H1 (cell line): ENCODE data around the gene OSCP1. TPM values are rescaled to one million over a fixed set of nuclear protein-coding genes. Genes with fewer than 3 reads are reported as not detected.

Experiments used
- ATF2 ChIP-seq: IDR thresholded peaks from 2 replicates; pipeline ENCODE4 v1.6.1; 2012; ENCODE audit warnings: low read length, inconsistent platforms
- CHD1 ChIP-seq: IDR thresholded peaks from 2 replicates; pipeline ENCODE4 v1.6.1; 2012; ENCODE audit warnings: low read depth, low read length, improper control_type of control experiment
- RBBP5 ChIP-seq: IDR thresholded peaks from 2 replicates; pipeline ENCODE4 v1.7.1; 2012; ENCODE audit warnings: low read depth, mild to moderate bottlenecking, inconsistent platforms, low read length, moderate library complexity, borderline replicate concordance
- SP2 ChIP-seq: IDR thresholded peaks from 2 replicates; pipeline ENCODE4 v1.6.1; 2012; ENCODE audit warnings: mild to moderate bottlenecking, low read length, inconsistent platforms
- polyA plus RNA-seq, 7 experiments: library from polyadenylated mRNA; depleted of rRNA in 3 of 7; stranded (reverse) in 5 of 7; unstranded in 2 of 7; fragments of >200 nt in 5 of 7; fragments of 200-250 nt in 2 of 7; gene quantifications; 1 replicate in 5 of 7; 2 replicates in 1 of 7; 4 replicates in 1 of 7; pipeline versions ENCODE4 v1.2.1 to v1.2.3, GENCODE V29; 2011 to 2013; ENCODE audit warnings: missing spikeins in 2 of 7, mixed read lengths in 2 of 7
- total RNA-seq: library from RNA; stranded (reverse); fragmentation: NEBNext Ultra II Directional; extraction: Animal tissue kit (Norgen Biotek cat#: 25700); gene quantifications from 2 replicates; pipeline ENCODE4 v1.2.1, GENCODE V29; 2021
- TF ChIP-seq, protein P1 (sequence below): IDR thresholded peaks from 2 replicates; pipeline ENCODE4 v1.6.1; 2011; ENCODE audit warnings: low read depth, mild to moderate bottlenecking, low read length; ENCODE audit not compliant: insufficient read depth

The OSCP1 gene
- total and polyA plus RNA-seq, 2 of the 8 experiments (the other 6 are each of a cell fraction or from before 2014, with no cell fraction given): 1.8 to 3.3 TPM

DNA sequence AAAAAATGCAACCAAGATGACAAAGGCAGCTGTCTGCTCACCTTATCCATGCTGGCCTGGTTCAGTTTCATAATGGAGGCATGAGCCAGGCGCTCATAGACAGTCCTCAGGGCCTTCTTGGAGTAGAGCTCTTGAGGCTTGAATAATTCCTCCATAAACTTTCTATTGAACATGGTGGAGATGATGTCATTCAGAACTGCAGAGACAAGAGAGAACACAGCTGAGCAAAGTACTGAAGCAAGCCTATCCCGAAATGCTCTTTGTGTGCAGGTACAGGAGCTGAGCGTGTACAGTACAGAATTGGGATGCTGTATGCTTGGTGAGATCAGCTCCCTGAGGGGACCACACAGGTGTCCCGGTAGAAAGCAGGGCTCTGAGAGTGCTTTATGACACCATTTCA, 11.5 kb downstream of the OSCP1 start (continued):
- TF ChIP-seq, protein P1, sequence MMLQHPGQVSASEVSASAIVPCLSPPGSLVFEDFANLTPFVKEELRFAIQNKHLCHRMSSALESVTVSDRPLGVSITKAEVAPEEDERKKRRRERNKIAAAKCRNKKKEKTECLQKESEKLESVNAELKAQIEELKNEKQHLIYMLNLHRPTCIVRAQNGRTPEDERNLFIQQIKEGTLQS: no peak
- TF ChIP-seq CHD1 (no peak), SP2 (no peak), RBBP5 (no peak), ATF2 (no peak)
